Heart right ventricle (tissue), 16 donors: ENCODE data around the gene NT5C3A. TPM values are rescaled to one million over a fixed set of nuclear protein-coding genes. Genes with fewer than 3 reads are reported as not detected.
A peak's percentile ranks its signal among the peaks of the same experiment; 100 is the strongest.
"Not testable (repeated sequence)": the region's sequence is repeated elsewhere in the genome, so short reads cannot be mapped to it uniquely, and the experiment has no call there.

ENCODE experiments used
- ATAC-seq, 8 donors: fragments of 200-7000 bp; cut with Tn5 transposase; one replicate each; pipeline ENCODE4 v1.9.1; 2020; ENCODE audit warnings: mild to moderate bottlenecking in 8 of 8, moderate library complexity in 8 of 8, moderate number of reproducible peaks in 1 of 8
- DNase-seq, 2 donors: peaks; one replicate each; pipeline ENCODE4 v3.0.0-alpha.2; 2020
- H3K27ac ChIP-seq, 10 donors: fragments of 200-600 bp; sonication (generic) in 2 of 10; one replicate each; pipeline versions ENCODE4 v1.5.0 to v1.8.0; 2020 to 2022; ENCODE audit warnings: mild to moderate bottlenecking in 3 of 10
- H3K27me3 ChIP-seq, 7 donors: fragments of 200-600 bp; one replicate each; pipeline ENCODE4 v1.8.0; 2021 to 2022; ENCODE audit warnings: mild to moderate bottlenecking in 2 of 7
- H3K36me3 ChIP-seq, 9 donors: fragments of 200-600 bp; sonication (generic) in 1 of 9; one replicate each; pipeline versions ENCODE4 v1.5.0 to v1.8.0; 2020 to 2022; ENCODE audit warnings: mild to moderate bottlenecking in 2 of 9
- H3K4me1 ChIP-seq, 9 donors: fragments of 200-600 bp; sonication (generic) in 1 of 9; one replicate each; pipeline versions ENCODE4 v1.5.0 to v1.8.0; 2020 to 2022; ENCODE audit warnings: mild to moderate bottlenecking in 4 of 9
- H3K4me3 ChIP-seq, 10 donors: fragments of 200-600 bp; sonication (generic) in 2 of 10; one replicate each; pipeline versions ENCODE4 v1.5.0 to v1.8.0; 2020 to 2022; ENCODE audit warnings: mild to moderate bottlenecking in 7 of 10, moderate library complexity in 2 of 10
- H3K9me3 ChIP-seq, 11 donors: fragments of 200-600 bp in 10 of 11; sonication (generic) in 2 of 11; one replicate each; pipeline versions ENCODE4 v1.5.0 to v1.8.0; 2013 to 2022; ENCODE audit warnings: mild to moderate bottlenecking in 2 of 11, control low read depth in 1 of 11, moderate library complexity in 1 of 11
- CTCF ChIP-seq, 9 donors: fragments of 200-600 bp; sonication (generic) in 2 of 9; IDR thresholded peaks; one replicate each; pipeline versions ENCODE4 v1.5.0 to v1.8.0; 2021 to 2022; ENCODE audit warnings: antibody characterized with exemption in 9 of 9, mild to moderate bottlenecking in 5 of 9, moderate library complexity in 1 of 9
- WGBS, 2 donors: extraction: QIAGEN DNeasy Blood & Tissue Kit; methylation state at CpG; one replicate each; pipeline ENCODE4 v1.1.7; 2013; ENCODE audit warnings: inconsistent platforms in 1 of 2; 5-methylcytosine and 5-hydroxymethylcytosine counted together
- intact Hi-C, 10 donors: fragments of 100-400 bp; cut with DNase I; formaldehyde crosslinking; loops; one replicate each; pipeline versions ENCODE4 v1.11.1 to v1.14.2; 2022
- polyA plus RNA-seq, 2 donors: library from polyadenylated mRNA; stranded (reverse); fragments of 200-250 nt; gene quantifications; one replicate each; pipeline ENCODE4 v1.2.3, GENCODE V29; 2013
- total RNA-seq, 10 donors: library from RNA; stranded (reverse); fragmentation: NEBNext Ultra II Directional in 3 of 10; extraction: Animal tissue kit (Norgen Biotek cat#: 25700) in 3 of 10; gene quantifications; one replicate each; pipeline versions ENCODE4 v1.2.1 to v1.2.4, GENCODE V29; 2021 to 2023
- donor health status: Arrhythmogenic right ventricular cardiomyopathy.
- donor health status: ischemic (EF 13 %, LVEDD 7.1; RV severe dilation, severe dysfunction).
- donor health status: healthy with polysubstance abuse.
- donor health status: DM: no; HTN: yes; CAD: no.
- donor health status: DM: no; HTN: no; CAD: no.
- donor health status: ischemic (EF 25% LVEDD 6.9; RV normal size, moderate dysfunction).
- donor health status: ischemic (EF 25% LVEDD 5.7; RV mildly dilated, moderate dysfunction).
- donor health status: healthy.
- donor health status: DM: yes; HTN: yes; CAD: no.
- donor health status: Ischemic cardiomyopathy.
- donor health status: ischemic (EF 35%, LVEDD 5.7; RV mildly dilated, moderate dysfunction).
- donor health status: nonischemic (EF 11% LVEDD 7.7; RV severe dilation, severe dysfunction).
- donor health status: DM: yes; HTN: yes; CAD: no.
- donor health status: PGD.
- donor health status: ischemic (EF 29% LVEDD 5.4; RV normal size, mild dysfunction).
- donor health status: nonischemic (EF 23%, LVEDD 6.1; RV moderate dilation, normal function).

The NT5C3A gene
- total and polyA plus RNA-seq, 12 donors = 11.6 to 32.6 (median 18.9) TPM

- TF ChIP-seq CTCF (IDR thresholded peaks at IDR 0.05) = no peak
- H3K9me3 ChIP-seq = no peaks in the 10 kb centered on the region
- no peak overlapping the region for H3K27ac ChIP-seq
- 87 to 89% methylated on average over 4 of the region's 4 CpGs for WGBS, 2 donors
- DNase-seq (no peak), ATAC-seq (no peak)
- no peaks in the 10 kb centered on the region for H3K27me3 ChIP-seq
- H3K36me3 ChIP-seq = peaks cover 0 to 96% (median 28%) of the 10 kb centered on the region in 9 donors
- intact Hi-C loops = no loop called here
- no peak overlapping the region for H3K4me3 ChIP-seq
- no peaks in the 10 kb centered on the region for H3K4me1 ChIP-seq
Observed at GRCh38 chr7:33024189-33024757, 38.3 kb downstream of the NT5C3A start.

- peaks cover 0 to 70% (median 26%) of the 10 kb centered on the region in 9 donors for H3K36me3 ChIP-seq
- DNase-seq = no peak
- H3K27me3 ChIP-seq = no peaks in the 10 kb centered on the region
Observed at GRCh38 chr7:33012364-33012763, 50.2 kb downstream of the NT5C3A start.

DNA sequence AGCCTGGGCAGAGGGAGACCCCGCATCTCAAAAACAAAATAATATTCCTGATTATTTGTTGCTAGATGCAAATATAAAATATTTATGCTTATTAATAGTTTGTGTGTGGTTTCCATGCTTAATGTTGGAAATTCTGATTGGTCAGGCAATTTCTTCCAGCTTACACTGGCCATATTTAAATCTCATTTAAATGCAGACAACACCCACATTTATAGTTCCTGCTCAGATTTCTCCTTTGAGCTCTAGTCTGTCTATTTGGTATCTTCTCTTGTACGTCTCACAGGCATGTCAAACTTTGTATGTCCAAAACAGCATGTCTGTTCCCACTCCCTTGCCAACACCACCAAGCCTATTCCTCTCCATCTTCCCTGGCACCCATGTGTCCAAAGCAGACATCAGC lies 52.8 kb downstream of the NT5C3A start:
- WGBS, 2 donors = 89 to 97% methylated on average over 2 of the region's 2 CpGs
- H3K36me3 ChIP-seq = peaks cover 0 to 64% (median 19%) of the 10 kb centered on the region in 9 donors
- TF ChIP-seq CTCF (IDR thresholded peaks at IDR 0.05) = no peak
- H3K9me3 ChIP-seq = no peaks in the 10 kb centered on the region
- no peaks in the 10 kb centered on the region for H3K27me3 ChIP-seq
- no peaks in the 10 kb centered on the region for H3K4me1 ChIP-seq
- ATAC-seq (no peak), DNase-seq (no peak)
- no peak overlapping the region for H3K27ac ChIP-seq
- no peak overlapping the region for H3K4me3 ChIP-seq
- intact Hi-C loops = no loop called here

More at GRCh38 chr7:33012364-33012763, 50.2 kb downstream of the NT5C3A start:
- intact Hi-C loops = no loop called here
- no peak for TF ChIP-seq CTCF (IDR thresholded peaks at IDR 0.05)
- H3K27ac ChIP-seq = no peak overlapping the region
- H3K9me3 ChIP-seq = no peaks in the 10 kb centered on the region
- no peaks in the 10 kb centered on the region for H3K4me1 ChIP-seq
- ATAC-seq = no peak
- H3K4me3 ChIP-seq = no peak overlapping the region

GRCh38 chr7:33005690-33006089 lies 56.9 kb downstream of the NT5C3A start:
- H3K9me3 ChIP-seq, H3K27ac ChIP-seq, H3K4me1 ChIP-seq, H3K27me3 ChIP-seq, ATAC-seq, DNase-seq, intact Hi-C loops, H3K4me3 ChIP-seq: not testable (repeated sequence)
- 97 to 98% methylated on average over 4 of the region's 4 CpGs for WGBS, 2 donors
- H3K36me3 ChIP-seq = peaks cover 0 to 73% (median 6%) of the 10 kb centered on the region in 9 donors

GRCh38 chr7:33005193-33005592 lies 57.4 kb downstream of the NT5C3A start:
- peaks cover 0 to 74% (median 6%) of the 10 kb centered on the region in 9 donors for H3K36me3 ChIP-seq
- H3K27ac ChIP-seq, intact Hi-C loops, DNase-seq, H3K4me3 ChIP-seq, H3K4me1 ChIP-seq, ATAC-seq, H3K27me3 ChIP-seq, H3K9me3 ChIP-seq: not testable (repeated sequence)
- 95 to 96% methylated on average over 8 of the region's 8 CpGs for WGBS, 2 donors

DNA sequence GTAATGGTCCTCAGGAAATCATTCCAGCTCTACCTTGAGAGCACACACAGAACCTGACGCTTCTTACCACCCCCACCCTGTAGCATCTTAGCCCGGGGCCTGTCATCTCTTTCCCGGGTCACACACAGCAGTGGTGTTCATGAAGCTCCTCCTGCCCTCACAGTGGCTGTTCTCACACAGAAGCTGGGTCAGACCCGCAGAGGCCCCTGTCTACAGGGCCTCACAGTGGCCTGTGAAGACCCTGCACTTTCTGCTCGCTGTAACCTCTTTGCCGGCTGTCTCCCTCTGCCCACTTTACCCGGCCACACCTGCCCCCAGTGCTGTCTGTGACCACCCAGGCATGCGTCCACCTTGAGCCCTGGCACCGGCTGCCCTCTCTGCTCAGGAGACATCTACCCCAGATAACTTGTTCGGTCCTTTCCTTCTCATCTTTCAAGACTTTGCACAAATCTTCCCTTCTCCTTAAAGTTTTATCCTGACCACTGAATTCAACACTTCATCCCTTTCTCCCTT lies 58.4 kb downstream of the NT5C3A start:
- H3K4me1 ChIP-seq = peaks cover under 1 to 11% (median 7%) of the 10 kb centered on the region in 9 donors
- intact Hi-C loops, H3K27me3 ChIP-seq, H3K9me3 ChIP-seq, H3K27ac ChIP-seq, H3K4me3 ChIP-seq, DNase-seq, ATAC-seq: not testable (repeated sequence)
- H3K36me3 ChIP-seq = peaks cover 0 to 74% (median 6%) of the 10 kb centered on the region in 9 donors
- WGBS, 2 donors = 87 to 91% methylated on average over 10 of the region's 10 CpGs

GRCh38 chr7:33003111-33003510 lies 59.5 kb downstream of the NT5C3A start:
- Histone ChIP-seq H3K36me3 (peaks cover 0 to 67% (median 6%) of the 10 kb centered on the region in 9 donors), H3K4me1 (peaks cover 3 to 21% (median 15%) of the 10 kb centered on the region in 9 donors)
- H3K27me3 ChIP-seq, H3K27ac ChIP-seq, intact Hi-C loops, H3K4me3 ChIP-seq, H3K9me3 ChIP-seq, DNase-seq, ATAC-seq: not testable (repeated sequence)

GRCh38 chr7:32999380-32999779 lies 63.2 kb downstream of the NT5C3A start:
- intact Hi-C loops = loop anchor here in 1 of 10 donors (2.0 kb wide), 1 partner anchor 41 kb away; no protein-coding TSS in a partner anchor
- Histone ChIP-seq H3K4me3 (peak overlapping the region in 1 of 10 donors; percentile 36), H3K27ac (peak overlapping the region in 9 of 10 donors; percentile 70 to 89 (median 77)), H3K36me3 (peaks cover 0 to 35% (median 0%) of the 10 kb centered on the region in 9 donors), H3K4me1 (peaks cover 3 to 30% (median 20%) of the 10 kb centered on the region in 9 donors)
- not testable (repeated sequence) for H3K27me3 ChIP-seq, H3K9me3 ChIP-seq, DNase-seq, ATAC-seq
- WGBS, 2 donors = 18 to 21% methylated on average over 4 of the region's 4 CpGs
